Stromal cell of bone marrow (primary cell): ENCODE measurements around the gene CSE1L.
"Not testable (repeated sequence)": the region's sequence is repeated elsewhere in the genome, so short reads cannot be mapped to it uniquely, and the experiment has no call there.

Experiments
- DNase-seq: peaks from one replicate; pipeline ENCODE4 v3.0.0-alpha.2; 2012; ENCODE audit warnings: low read depth

CSE1L gene

DNA sequence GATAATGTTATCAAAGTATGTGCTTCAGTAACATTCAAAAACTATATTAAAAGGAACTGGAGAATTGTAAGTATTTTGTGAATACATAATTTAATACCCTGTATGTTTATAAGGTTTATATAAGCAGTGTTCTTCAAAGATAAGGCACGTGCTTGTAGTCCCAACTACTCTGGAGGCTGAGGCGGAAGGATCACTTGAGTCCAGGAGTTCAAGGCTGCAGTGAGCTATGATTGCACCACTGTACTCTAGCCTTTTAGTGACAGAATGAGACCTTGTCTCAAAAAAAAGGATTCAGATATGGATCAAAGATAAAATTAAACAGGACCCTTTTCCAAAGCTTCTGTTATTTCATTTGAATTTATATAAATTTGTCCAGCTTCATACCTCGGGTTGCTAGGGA lies 17.2 kb downstream of the CSE1L start:
- DNase-seq = no peak

DNA sequence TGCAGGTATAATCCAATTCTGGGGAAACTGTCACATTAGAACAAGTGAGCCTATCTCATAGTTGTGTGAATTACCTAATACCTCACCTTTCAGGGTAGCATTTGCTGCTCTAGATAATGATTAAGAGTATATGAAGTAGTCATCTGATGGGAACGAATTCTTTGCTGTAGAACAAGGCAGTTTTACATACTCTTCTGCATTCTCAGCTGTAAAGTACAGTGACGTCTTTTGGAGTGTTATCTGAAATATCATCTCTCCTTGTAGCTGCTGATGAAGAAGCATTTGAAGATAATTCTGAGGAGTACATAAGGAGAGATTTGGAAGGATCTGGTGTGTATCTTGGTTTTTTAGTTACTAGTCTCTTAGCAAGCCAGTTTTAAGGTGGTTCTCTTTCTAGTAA lies 28.4 kb downstream of the CSE1L start:
- DNase-seq = no peak

DNA sequence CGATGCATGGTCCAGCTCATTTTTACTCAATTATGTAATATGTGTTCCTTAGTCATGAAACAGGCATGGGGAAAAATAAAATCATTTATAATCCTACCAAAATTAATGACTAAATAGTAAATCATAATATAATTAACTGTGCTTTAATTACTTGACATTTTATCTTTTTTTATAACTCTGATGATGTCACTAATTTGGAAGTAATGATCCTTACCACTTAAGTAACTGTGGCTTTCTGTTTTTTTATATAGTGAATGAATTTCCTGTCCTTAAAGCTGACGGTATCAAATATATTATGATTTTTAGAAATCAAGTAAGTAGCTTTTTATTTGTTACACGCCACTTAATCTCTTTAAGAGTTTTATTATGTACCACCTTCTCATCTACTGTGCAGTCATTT lies 32.2 kb downstream of the CSE1L start:
- DNase-seq = no peak

DNA sequence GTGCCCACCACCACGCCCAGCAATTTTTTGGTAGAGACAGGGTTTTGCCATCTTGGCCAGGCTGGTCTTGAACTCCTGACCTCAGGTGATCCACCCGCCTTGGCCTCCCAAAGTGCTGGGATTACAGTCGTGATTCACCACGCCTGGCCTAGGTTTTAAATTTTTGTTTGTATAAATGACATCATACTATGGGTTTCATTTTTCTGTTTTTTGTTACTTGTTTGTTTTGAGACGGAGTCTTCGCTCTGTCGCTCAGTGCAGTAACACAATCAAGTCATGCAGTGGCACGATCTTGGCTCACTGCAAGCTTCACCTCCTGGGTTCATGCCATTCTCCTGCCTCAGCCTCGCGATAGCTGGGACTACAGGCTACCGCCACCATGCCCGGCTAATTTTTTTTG lies 36.2 kb downstream of the CSE1L start:
- not testable (repeated sequence) for DNase-seq

DNA sequence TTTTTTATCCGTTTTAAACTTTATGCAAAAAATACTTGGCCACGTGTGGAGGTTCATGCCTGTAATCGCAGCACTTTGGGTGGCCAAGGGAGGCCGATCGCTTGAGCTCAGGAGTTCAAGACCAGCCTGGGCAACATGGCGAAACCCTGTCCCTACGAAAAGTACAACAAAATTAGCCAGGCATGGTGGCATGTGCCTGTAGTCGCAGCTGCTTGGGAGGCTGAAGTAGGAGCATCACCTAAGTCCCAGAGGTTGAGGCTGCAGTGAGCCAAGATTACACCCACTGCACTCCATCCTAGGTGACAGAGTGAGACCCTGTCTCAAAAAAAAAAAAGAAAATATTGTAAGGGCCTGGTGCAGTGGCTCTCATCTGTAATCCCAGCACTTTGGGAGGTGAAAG lies 45.0 kb downstream of the CSE1L start:
- DNase-seq = no peak

DNA sequence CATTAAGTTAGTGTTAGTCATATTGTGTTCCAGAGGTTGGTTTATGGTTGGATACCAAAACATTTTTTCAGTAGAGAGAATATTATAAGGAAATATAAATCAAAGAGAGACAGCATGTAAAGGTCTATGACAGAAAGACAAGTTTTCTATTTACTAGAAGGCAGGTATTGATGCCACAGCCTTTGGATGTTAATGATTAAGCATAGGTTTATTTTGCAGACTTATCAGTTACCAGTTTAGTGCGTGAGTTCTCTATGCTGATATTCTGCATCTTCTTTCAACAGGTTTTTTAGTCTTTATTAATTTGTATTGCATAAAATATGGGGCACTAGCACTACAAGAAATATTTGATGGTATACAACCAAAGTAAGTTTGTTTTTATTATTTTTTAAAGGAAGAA lies 45.6 kb downstream of the CSE1L start:
- DNase-seq = no peak

DNA sequence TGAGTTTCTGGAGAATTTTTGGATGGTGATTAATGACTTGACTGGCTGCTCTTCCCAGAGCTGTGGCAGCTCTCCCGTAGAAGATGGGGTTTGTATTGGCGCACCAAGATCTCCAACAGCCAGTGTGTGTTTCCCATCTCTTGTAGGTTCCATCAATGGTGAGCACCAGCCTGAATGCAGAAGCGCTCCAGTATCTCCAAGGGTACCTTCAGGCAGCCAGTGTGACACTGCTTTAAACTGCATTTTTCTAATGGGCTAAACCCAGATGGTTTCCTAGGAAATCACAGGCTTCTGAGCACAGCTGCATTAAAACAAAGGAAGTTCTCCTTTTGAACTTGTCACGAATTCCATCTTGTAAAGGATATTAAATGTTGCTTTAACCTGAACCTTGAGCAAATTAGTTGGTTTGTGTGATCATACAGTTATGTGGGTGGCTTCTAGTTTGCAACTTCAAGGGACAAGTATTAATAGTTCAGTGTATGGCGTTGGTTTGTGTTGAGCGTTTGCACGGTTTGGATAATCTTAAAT lies 50.2 kb downstream of the CSE1L start:
- no peak for DNase-seq

DNA sequence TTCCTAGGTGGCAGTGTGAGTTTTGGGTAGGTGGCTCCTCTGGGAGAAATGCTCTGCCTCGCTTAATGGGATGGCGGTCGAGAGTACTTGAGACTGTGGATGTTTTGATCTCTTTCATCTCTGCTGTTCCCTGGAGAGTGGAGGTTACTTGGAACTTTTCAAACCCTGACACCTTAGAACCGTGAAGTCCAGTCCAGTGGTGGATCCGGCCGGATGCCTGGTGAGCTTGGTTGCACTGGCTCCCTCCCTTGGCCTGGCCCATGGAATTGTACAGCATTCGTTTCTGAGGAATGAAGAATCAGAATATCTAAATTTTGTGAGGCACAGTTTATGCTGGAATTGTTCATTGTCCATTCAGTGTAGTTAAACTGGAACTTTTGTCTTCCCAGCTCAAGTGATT lies 51.0 kb downstream of the CSE1L start:
- DNase-seq = no peak

DNA sequence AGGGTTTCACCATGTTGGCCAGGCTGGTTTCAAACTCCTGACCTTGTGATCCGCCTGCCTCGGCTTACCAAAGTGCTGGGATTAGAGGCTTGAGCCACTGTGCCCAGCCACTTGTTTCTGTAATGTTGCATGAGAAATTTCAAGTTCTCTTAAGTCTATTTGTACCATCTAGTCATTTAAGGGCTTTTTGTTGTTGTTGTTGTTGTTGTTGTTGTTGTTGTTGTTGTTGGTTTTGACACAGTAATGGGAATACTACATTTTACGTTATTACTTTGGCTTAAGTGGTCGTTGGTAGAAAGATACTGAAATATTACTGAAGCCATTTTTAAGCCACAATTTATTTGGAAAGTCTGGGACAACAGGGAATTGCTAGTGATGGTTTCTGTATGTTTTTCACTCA lies 52.0 kb downstream of the CSE1L start:
- DNase-seq = no peak

DNA sequence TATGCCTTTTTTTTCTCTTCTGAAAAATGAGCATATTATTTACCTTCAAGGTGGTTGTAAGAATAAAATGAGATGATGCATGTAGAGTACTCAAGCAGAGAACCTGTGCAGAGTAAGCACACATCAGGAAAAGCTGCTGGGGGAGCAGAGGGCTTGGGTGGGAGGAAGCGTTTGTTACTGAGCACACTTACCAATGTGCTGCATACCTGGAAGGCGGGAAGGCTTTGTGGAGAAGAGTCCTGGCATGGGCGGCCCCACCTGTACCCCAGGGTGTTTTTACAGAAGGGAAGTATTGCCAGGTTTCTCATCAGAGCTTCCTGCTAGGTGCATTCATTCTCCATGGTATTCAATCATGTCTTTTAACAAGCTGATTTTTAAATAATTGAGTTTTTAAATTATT lies 52.9 kb downstream of the CSE1L start:
- no peak for DNase-seq

DNA sequence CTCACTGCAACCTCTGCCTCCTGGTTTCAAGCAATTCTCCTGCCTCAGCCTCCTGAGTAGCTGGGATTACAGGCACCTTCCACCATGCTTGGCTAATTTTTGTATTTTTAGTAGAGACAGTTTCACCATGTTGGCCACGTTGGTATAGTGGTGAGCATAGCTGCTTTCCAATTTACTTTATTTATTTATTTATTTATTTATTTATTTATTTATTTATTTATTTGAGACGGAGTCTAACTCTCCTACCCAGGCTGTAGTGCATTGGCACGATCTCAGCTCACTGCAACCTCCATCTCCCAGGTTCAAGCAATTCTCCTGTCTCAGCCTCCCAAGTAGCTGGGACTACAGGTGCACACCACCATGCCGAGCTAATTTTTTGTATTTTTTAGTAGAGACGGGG lies 54.2 kb downstream of the CSE1L start:
- DNase-seq = not testable (repeated sequence)

DNA sequence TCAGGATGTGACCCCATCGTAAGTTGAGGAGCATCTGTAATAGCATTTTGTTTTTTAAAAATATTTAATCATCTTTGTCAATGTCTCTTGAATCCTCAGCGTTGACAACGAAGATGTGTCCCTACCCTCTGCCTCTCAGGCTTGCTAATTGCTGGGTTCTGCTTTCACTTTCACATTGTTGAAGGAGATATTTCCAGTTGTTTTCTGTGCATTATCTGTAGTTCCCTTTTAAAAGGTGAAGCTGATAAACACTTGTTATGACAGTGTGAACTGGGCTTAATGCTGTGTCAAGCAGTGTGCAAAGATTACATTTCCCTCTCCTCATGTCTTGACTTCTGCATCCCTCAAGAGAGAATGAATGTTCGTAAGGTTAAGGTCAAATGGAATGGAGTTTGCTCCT lies 54.9 kb downstream of the CSE1L start:
- DNase-seq = no peak

DNA sequence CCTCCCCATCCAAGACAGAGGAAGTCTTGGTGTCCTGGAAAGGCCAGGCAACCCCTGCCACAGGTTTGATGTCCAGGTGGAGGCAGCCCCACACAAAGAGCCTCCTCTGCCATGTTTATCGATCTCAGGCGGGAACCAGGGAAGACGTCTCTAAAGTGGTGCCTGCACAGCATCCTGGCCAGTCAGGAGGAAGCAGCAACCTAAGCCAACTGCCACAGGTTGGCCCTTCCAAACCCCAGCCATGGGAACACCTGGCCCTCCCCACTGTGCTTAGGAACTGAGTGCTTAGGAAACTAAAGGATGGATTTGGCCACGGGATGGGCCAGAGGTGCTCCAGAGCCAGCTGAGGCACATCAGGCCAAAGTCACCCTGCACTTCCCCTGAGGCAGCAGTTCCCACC lies 56.9 kb downstream of the CSE1L start:
- no peak for DNase-seq

DNA sequence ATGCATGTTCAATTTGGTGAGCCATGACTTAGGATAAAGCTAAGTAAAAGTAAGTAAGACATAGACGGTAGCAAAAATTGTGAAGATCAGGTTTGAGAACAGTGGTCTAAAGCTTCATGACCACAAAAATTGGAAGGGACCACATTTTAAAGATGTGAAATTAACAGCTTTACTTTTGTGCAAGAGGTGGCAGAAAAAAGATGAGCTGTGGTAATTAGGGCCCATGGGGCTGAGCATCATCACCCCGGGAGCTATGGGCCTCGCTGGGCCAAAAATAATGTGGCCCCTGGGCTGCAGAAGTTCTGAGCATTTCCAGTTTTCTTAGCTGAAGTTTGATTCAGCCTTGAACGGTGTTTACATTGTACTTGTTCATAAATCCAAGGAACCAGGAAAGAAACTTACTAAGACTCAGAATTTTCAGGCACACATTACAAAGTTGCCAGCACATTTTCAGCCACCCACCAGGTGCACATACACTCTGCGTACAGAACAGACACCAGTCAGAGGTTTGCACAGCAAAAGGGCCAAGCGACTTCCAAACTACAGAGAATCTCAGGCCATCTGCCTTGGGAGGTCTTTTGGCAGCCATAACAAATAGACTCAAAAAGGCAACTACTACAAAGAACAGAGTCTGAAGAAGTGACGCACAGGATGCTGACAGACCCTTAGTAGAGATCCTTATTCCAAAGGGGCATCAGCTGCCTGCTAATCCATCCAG lies 57.7 kb downstream of the CSE1L start:
- no peak for DNase-seq

DNA sequence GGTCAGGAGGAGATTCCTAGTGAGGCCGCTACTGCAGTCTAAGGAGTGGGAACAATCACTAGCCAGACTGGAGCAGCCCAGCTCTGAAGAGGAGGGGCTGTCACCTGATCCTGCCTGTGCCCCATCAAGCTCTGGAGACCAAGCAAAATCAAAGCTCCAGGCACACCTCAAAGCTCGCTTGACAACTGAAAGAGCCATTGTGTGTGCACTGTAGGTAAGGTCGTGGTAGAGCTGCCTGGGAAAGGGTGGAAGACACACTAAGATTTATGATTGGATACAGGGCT lies 58.2 kb downstream of the CSE1L start:
- no peak for DNase-seq

DNA sequence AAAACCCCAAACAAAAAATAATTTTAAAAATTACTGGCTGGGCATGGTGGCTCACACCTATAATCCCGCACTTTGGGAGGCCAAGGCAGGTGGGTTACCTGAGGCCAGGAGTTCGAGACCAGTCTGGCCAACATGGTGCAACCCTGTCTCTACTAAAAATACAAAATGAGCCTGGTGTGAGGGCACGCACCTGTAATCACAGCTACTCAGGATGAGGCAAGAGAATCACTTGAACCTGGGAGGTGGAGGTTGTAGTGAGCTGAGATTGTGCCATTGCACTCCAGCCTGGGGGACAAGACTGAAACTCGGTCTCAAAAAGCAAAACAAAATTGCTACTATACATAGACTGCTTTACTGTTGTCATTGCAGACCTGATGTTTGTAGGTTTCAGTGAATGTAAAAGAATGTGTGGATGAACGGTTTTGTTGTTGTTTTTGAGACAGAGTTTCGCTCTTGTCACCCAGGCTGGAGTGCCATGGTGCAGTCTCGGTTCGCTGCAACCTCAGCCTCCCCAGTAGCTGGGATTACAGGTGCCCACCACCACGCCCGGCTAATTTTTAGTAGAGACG lies 59.0 kb downstream of the CSE1L start:
- not testable (repeated sequence) for DNase-seq

DNA sequence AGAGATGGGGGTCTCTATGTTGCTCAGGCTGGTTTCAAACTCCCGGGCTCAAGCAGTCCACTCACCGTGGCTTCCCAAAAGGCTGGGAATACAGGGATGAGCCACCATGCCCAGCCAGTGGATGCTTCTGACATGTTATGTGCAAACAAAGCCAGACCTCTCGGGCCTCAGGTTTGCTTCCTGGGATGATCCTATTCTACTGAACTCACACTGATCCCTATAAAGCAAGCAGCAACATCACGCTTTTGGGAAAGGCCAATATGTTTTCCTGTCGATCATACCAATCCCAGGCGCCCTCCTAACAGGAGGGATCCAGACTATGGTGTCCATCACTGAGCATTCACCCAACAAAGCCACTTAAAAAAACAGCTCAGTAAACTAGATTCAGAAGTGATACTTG lies 60.2 kb downstream of the CSE1L start:
- DNase-seq = no peak

DNA sequence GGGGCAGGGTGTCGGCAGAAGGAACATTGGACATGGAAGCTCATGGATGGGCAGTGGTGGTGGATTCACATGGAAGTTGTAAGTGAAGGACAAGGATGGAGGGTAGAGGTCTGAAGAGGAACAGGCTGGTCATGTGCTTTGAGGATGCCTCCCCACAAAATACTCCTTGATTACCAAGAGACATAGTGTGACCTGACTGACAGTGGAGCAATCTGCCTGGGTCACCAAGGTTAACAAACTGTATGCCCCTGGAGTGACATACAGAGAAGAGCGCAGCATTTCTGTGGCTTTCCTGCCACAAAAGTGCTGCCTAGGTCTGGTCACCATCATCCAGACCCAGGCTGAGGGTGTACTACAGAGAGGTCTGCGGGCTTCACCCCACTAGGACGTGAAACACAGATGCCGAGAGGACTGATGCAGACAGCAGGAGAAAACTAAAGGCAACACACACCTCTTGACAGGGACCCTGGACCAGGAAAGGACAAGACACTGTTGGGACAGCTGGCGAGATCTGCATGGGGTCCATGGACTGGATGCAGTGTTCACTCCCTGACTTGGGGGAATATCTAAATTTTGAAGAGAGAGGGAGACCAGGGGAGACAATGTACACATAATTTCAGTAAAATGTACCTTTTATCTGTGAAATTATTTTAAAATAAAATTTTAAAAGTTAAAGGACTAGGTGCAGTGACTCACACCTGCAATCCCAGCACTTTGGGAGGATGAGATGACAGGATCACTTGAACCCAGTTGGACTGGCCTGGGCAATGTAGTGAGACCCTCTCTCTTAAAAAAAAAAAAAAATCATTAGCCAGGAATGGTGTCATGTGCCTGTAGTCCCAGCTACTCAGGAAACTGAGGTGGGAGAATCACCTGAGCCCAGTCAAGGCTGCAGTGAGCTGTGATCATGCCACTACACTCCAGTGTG lies 64.9 kb downstream of the CSE1L start:
- no peak for DNase-seq

DNA sequence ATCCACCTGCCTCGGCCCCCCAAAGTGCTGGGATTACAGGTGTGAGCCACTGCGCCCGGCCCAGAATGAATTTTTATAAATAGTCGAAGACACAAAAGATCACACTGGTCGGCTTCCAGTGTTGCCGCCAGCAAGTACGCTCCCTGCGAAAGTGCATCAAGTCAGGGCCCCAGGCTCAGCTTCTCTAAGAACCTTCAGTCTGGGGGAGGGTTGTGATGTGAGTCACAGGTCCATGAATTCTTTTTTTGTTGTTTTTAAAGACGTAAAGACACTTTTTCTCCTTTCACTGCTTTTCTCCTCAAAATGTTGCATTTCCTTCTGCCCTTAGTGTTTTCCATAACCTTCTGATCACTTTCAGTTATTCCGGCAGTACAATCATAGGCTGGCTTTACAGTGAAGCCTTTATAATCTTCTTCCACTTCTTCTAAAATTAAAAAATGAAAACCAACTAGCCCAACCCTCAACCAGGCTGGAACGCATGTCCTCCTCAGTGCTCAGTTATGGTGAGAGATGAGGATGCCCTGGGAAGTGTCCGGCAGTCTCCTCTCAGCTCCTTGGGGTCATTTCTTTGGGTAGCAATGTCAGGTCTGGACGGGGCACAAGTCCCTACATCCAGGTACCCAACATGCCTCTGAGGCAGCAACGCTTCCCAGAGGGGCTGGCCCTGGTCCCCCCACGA lies 66.6 kb downstream of the CSE1L start:
- no peak for DNase-seq

DNA sequence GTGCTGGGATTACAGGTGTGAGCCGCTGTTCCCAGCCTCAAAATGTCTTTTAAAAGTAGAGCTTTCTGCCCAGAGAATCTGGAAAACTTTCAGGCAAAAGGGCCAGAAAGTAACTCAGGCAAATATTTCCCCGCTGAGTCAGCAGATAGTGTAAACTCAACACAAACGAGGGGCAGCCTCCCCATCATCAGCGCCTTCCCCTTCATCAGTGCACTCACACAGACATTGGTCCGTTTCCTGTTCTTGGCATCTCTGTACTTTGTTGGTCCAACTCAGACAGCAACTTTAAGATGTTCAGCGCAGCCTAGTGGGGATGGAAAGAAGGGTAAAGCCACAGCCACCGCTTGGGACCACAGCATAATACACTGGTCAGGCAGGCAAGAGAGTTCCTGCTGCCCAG lies 69.5 kb downstream of the CSE1L start:
- DNase-seq = no peak

DNA sequence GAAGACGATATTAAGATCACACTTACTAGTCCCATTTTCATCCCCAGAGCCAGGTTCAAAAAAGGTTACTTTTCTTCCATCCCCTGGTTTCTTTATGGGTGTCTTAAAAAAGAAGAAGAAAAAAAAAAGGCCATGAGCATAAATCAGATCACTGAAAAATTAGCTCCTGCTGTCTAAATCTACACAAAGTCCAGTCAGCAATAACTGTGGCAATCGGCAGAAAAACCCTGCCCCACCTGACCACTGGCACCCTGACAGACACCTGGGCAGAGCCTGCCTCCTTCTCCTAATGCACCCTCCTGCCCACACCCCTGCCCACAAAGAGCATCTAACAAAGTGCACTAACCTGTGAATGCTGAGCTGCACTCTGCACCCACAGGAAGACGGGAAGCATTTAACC lies 72.2 kb downstream of the CSE1L start:
- DNase-seq = no peak

DNA sequence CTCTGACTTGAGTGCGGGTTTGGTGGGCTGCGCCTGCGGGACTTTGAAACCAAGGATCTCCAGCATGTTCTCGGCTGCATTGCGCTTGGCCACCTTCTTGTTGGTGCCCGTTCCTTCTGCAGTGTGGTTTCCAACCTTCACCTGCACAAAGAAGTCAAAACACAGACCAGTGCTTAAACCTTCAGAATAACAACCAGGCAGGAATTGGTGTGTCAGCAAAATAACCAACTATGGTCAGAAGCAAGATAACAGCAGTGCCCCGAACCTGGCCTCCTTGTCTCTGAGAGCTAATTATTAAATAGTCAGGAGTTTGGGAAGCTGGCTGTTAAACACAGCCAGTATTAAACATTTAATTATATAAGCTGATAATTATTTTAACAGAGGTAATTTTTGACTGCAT lies 73.9 kb downstream of the CSE1L start:
- DNase-seq = no peak

DNA sequence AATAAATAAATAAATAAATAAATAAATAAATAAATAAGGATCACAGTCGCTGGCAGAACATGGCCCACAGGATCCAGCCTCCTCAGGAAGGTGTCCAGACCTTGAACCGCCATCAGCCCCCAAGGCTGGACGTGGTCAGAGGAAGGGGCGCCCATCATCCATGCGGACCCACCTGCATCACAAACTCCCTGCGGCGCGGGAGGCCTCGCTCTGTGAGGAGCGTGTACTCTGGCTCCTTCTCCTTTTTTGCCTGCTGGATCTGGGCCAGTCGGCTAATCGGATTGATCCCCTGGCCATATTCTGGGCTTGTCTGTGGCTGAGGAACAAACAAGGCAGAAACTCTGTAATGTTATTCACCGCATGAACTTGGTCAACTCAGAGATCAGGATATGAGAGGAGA lies 76.8 kb downstream of the CSE1L start:
- DNase-seq = no peak
